Right atrium auricular region (tissue), 2 donors: ENCODE data around the gene VPS54. TPM values are rescaled to one million over a fixed set of nuclear protein-coding genes. Genes with fewer than 3 reads are reported as not detected.

ENCODE experiments used
- DNase-seq: peaks from one replicate; pipeline ENCODE4 v3.0.0-alpha.2; 2019; ENCODE audit warnings: low spot score
- H3K27ac ChIP-seq, 2 donors: fragments of 200-600 bp; sonication (generic); 1 replicate in 1 of 2; 2 replicates in 1 of 2; pipeline ENCODE4 v1.5.1; 2016 to 2019
- H3K27me3 ChIP-seq, 2 donors: fragments of 200-600 bp; sonication (generic); one replicate each; pipeline versions ENCODE4 v1.5.1 to v1.6.0; 2017 to 2019
- H3K36me3 ChIP-seq: fragments of 200-600 bp; sonication (generic); one replicate; pipeline ENCODE4 v1.5.1; 2016
- H3K4me1 ChIP-seq, 2 donors: fragments of 200-600 bp; sonication (generic); one replicate each; pipeline versions ENCODE4 v1.5.1 to v1.6.0; 2017 to 2019
- H3K4me3 ChIP-seq, 2 donors: fragments of 200-600 bp; sonication (generic); 1 replicate in 1 of 2; 2 replicates in 1 of 2; pipeline ENCODE4 v1.5.1; 2017 to 2019; ENCODE audit warnings: mild to moderate bottlenecking in 1 of 2, moderate library complexity in 1 of 2
- H3K9me3 ChIP-seq, 2 donors: fragments of 200-600 bp; sonication (generic); one replicate each; pipeline ENCODE4 v1.5.1; 2019
- total RNA-seq, 2 donors: library from RNA; depleted of rRNA; stranded (reverse); fragments of >200 nt; gene quantifications; one replicate each; pipeline ENCODE4 v1.1.0, GENCODE V29; 2016
- TF ChIP-seq, protein P1 (sequence below), 2 donors: fragments of 200-600 bp; sonication (generic); IDR thresholded peaks; one replicate each; pipeline ENCODE4 v1.5.1; 2019; ENCODE audit warnings: antibody characterized with exemption in 2 of 2

The VPS54 gene
- total RNA-seq, 2 donors from 2014 or later: 10.9 to 12.5 TPM

DNA sequence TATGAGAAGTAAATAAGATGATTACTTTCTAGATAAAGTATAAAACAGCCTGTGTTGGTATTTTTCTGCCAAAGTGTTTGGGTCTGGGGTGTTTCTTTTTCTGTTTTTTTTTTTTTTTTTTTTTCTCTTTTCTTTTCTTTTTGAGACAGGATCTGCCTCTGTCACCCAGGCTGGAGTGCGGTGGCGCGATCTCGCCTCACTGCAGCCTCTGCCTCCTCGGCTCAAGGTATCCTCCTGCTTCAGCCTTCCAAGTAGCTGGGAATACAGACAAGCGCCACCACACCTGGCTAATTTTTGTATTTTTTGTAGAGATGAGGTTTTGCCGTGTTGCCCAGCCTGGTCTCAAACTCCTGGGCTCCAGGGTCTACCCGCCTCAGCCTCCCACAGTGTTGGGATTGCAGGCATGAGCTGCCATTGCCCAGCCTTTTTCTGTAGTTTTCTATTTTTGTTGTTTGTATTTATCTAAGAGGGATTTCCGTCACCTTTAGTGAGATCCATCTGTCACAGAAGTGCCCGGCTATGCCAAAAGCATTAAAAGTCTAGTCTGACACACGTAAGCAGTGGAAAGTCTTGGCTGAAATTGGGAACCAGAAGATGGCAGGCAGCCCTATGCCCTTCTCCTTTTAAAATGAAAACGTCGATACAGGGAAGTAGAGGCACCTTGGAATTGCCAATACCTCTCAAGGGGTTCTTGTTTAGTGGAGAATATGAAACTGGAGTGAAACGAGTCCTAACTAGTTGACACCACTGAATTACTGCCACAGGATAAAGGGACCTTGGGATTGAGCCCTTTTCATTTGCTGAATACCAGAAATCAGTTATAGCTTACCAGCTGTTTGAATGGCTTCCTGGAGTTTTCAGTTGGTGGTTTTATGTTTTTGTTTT, 163.6 kb downstream of the VPS54 start:
- TF ChIP-seq, protein P1, sequence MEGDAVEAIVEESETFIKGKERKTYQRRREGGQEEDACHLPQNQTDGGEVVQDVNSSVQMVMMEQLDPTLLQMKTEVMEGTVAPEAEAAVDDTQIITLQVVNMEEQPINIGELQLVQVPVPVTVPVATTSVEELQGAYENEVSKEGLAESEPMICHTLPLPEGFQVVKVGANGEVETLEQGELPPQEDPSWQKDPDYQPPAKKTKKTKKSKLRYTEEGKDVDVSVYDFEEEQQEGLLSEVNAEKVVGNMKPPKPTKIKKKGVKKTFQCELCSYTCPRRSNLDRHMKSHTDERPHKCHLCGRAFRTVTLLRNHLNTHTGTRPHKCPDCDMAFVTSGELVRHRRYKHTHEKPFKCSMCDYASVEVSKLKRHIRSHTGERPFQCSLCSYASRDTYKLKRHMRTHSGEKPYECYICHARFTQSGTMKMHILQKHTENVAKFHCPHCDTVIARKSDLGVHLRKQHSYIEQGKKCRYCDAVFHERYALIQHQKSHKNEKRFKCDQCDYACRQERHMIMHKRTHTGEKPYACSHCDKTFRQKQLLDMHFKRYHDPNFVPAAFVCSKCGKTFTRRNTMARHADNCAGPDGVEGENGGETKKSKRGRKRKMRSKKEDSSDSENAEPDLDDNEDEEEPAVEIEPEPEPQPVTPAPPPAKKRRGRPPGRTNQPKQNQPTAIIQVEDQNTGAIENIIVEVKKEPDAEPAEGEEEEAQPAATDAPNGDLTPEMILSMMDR (IDR thresholded peaks at IDR 0.05): no peak
- DNase-seq: no peak
- Histone ChIP-seq H3K27ac (peak overlapping the region; percentile 32 to 60), H3K36me3 (peaks cover 24% of the 10 kb centered on the region), H3K4me3 (no peak overlapping the region), H3K27me3 (no peaks in the 10 kb centered on the region), H3K9me3 (no peaks in the 10 kb centered on the region), H3K4me1 (peaks cover 0 to 45% of the 10 kb centered on the region in 2 donors)

DNA sequence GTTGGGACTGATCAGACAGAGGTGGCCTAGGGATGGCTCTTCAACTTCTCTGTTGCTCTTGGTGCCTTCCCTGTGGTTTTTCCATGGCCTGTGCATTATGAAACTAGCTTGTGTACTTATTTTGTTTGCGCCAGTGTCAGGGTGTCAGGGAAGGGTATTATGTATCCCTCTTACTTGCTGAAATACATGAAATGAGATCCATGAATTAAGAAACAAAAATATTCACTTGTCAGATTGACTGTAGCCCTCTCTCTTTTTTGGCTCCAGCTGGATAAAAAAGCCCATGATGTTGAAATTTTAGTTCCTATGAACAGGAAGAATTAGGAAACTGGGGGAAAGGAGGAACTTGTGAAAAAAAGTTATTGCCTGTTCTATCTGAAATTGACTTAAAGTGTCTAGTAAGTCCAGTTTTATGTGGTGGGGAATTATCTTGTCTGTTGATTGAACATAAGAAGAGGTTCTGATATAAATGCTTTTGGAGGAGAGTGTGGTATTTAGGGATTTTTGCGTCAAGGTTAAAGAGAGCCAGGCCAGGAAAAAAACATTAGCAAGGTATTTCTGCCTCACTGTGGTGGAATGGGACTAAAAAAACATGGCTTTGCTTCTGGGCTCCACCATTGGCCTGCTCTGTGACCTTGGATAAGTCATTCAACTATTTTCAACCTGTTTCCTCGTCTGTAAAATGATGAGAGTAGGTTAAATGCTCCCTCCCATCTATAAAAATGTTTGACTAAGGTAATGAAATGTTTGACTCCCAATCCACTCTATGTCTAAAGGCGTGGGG, 165.5 kb downstream of the VPS54 start:
- no peaks in the 10 kb centered on the region for H3K27me3 ChIP-seq
- H3K4me3 ChIP-seq: no peak overlapping the region
- H3K36me3 ChIP-seq: peaks cover 20% of the 10 kb centered on the region
- TF ChIP-seq, protein P1 (IDR thresholded peaks at IDR 0.05): no peak
- no peak for DNase-seq
- peak overlapping the region; percentile 46 to 60 for H3K27ac ChIP-seq
- no peaks in the 10 kb centered on the region for H3K9me3 ChIP-seq
- H3K4me1 ChIP-seq: peaks cover 0 to 62% of the 10 kb centered on the region in 2 donors

DNA sequence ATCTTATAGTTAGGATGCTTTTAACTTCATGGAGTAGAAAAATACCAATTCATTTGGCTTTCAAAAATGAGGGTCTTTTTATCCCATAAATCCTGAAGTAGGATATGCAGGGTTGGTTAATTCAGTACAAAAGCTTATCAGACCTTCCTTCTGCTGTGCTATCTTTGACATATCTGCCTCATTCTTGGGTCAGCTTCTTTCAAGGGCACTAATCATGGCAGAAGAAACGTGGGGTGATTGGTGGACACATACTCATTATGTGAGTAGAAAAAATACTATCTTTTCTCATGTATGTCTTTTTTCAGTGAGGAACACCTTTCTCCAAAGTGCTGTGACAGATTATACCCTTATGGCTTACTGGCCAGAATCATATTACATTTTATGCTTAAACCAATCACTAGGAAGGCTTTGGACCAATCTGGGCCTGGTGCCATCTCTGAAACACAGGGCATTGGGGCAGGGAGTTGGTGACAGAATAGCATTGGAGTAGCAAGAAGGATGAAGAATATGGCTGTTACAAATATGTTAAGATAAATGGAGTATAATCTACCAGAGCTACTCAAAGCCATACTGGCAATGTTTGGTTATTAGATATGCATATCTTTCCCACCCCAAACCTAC, 167.4 kb downstream of the VPS54 start:
- peaks cover 3% of the 10 kb centered on the region for H3K36me3 ChIP-seq
- DNase-seq: no peak
- no peak overlapping the region for H3K4me3 ChIP-seq
- peaks cover 0 to 80% of the 10 kb centered on the region in 2 donors for H3K4me1 ChIP-seq
- H3K9me3 ChIP-seq: no peaks in the 10 kb centered on the region
- H3K27me3 ChIP-seq: no peaks in the 10 kb centered on the region
- TF ChIP-seq, protein P1 (IDR thresholded peaks at IDR 0.05): no peak
- peak overlapping the region in 1 of 2 donors; percentile 3 for H3K27ac ChIP-seq

DNA sequence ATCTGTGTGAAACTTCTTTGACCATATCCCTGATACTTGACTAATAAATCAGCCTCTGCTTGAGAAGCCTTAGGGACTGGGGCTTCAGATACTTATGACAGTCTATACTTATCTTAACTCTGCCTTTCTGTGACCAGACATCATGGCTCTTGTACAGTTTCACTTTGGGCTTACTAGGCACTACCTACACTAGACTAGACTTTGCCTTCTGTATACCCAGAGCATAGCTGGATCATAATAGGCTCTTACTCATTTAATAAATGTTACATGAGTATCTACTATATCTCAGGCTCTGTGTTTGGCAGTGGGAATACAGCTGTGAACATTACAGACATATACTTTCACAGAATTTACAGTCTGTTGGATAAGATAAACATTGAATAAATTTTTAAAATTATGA, 168.6 kb downstream of the VPS54 start:
- TF ChIP-seq, protein P1 (IDR thresholded peaks at IDR 0.05): no peak
- Histone ChIP-seq H3K36me3 (no peaks in the 10 kb centered on the region), H3K9me3 (no peaks in the 10 kb centered on the region), H3K4me1 (peaks cover 0 to 87% of the 10 kb centered on the region in 2 donors), H3K4me3 (no peak overlapping the region), H3K27me3 (no peaks in the 10 kb centered on the region), H3K27ac (no peak overlapping the region)
- DNase-seq: no peak

DNA sequence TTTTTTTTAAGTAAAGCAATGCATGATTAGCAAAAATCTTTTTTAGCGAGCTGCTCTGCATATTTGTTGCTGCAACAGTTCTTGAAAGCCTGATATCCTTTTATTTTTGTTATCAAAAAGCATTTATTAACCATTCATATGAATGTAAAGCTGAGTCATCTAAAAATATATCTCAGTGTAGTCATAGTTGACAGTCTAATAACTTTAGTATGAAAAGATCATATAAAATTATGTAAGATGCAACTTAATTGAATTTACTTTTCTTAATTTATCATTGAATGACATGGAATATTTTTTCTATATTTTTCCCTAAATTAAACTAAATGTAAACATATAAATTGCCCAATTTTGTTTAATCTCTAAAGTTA, 169.0 kb downstream of the VPS54 start:
- Histone ChIP-seq H3K27me3 (no peaks in the 10 kb centered on the region), H3K36me3 (no peaks in the 10 kb centered on the region), H3K4me3 (no peak overlapping the region), H3K27ac (peak overlapping the region in 1 of 2 donors; percentile 48), H3K9me3 (no peaks in the 10 kb centered on the region), H3K4me1 (peaks cover 0 to 90% of the 10 kb centered on the region in 2 donors)
- TF ChIP-seq, protein P1 (IDR thresholded peaks at IDR 0.05): no peak
- DNase-seq: no peak
